ENCODE results near the gene ART5. TPM values are rescaled to one million over a fixed set of nuclear protein-coding genes. Genes with fewer than 3 reads are reported as not detected.

The ART5 gene
- total and polyA plus RNA-seq, 2 of the 4 experiments (the other 2 are of a cell fraction) = not detected

GRCh38 chr11:3686751-3687150 is 45.0 kb upstream of the ART5 start:
- Histone ChIP-seq H4K5ac (ENCODE audit: low read depth, low read length) (no peak overlapping the region), H3K27me3 (ENCODE audit: control insufficient read depth, insufficient read depth, low read length) (no peaks in the 10 kb centered on the region), H2BK5ac (ENCODE audit: low read depth, low read length, poor library complexity, severe bottlenecking) (no peak overlapping the region), H3K4me3 (ENCODE audit: insufficient read depth, low read depth, low read length) (no peak overlapping the region), H3K27ac (ENCODE audit: insufficient read depth, low read length) (no peak overlapping the region), H3K36me3 (ENCODE audit: control insufficient read depth, insufficient read depth, low read length) (peaks cover 50% of the 10 kb centered on the region), H4K91ac (ENCODE audit: insufficient read depth, low read depth, low read length) (no peak overlapping the region), H3K18ac (ENCODE audit: low read depth, low read length) (no peak overlapping the region), H3K79me1 (ENCODE audit: low read depth in 1 of 2, low read length in 2 of 2) (peaks cover 7 to 17% of the 10 kb centered on the region in 2 experiments; a peak in 3 of 4 replicates), H2AK5ac (ENCODE audit: low read depth, low read length) (no peak overlapping the region), H4K8ac (ENCODE audit: low read depth in 2 of 2, low read length in 2 of 2) (no peak overlapping the region), H3K9me3 (ENCODE audit: control insufficient read depth, insufficient read depth, low read length) (no peaks in the 10 kb centered on the region), H2BK15ac (ENCODE audit: low read depth, low read length) (no peak overlapping the region), H3K4ac (ENCODE audit: low read depth, low read length) (no peak overlapping the region), H2AFZ (replicated peaks; ENCODE audit: low read length, poor library complexity) (no peak overlapping the region), H3K23ac (ENCODE audit: low read depth, low read length) (no peak overlapping the region), H4K20me1 (ENCODE audit: insufficient read depth, low read length) (0 out of 2 replicates have a peak, but pooled peaks cover 2% of the 10 kb centered on the region), H3K4me1 (ENCODE audit: control insufficient read depth, insufficient read depth, low read length) (peaks cover 3% of the 10 kb centered on the region; the same call in 1 of the 2 replicates), H3K14ac (replicated peaks; ENCODE audit: low read depth, low read length) (no peak overlapping the region), H3K56ac (ENCODE audit: extremely low read depth, insufficient read depth, low read length) (no peak overlapping the region), H2BK20ac (ENCODE audit: low read depth, low read length) (no peak overlapping the region), H3K4me2 (ENCODE audit: low read depth, low read length) (no peak overlapping the region), H2BK120ac (ENCODE audit: low read depth, low read length) (no peak overlapping the region), H3K9me1 (ENCODE audit: insufficient read depth, low read length) (peaks cover 4% of the 10 kb centered on the region), H3K9ac (ENCODE audit: low read depth, low read length) (no peak overlapping the region), H2AK9ac (replicated peaks; ENCODE audit: low read depth, low read length, poor library complexity) (no peak overlapping the region)
- ChIA-PET CTCF (no interaction called here), POLR2A (ENCODE audit: unreplicated experiment) (no interaction called here)
- ATAC-seq (ENCODE audit: low read depth) (no peak), DNase-seq (peak; percentile 35)
- no TSS peak for BruUV-seq (replicated peaks)
- intact Hi-C loops (cut with micrococcal nuclease) (no loop called here), in situ Hi-C loops (cut with MboI; ENCODE audit: low sequenced_read_pairs) (no loop called here), dilution Hi-C loops (cut with HindIII; ENCODE audit: low sequenced_read_pairs, unreplicated experiment) (no loop called here)
- no peak for TF ChIP-seq FOS (IDR thresholded peaks at IDR 0.05; ENCODE audit: low read depth, low read length)
- no peak for TF ChIP-seq CHD1 (IDR thresholded peaks at IDR 0.05; ENCODE audit: low read depth, low read length)
- no peak for TF ChIP-seq NFE2L2 (IDR thresholded peaks at IDR 0.05; ENCODE audit: low read depth, low read length)
- TF ChIP-seq BHLHE40 (IDR thresholded peaks at IDR 0.05; ENCODE audit: low read depth, low read length) = no peak
- no peak for TF ChIP-seq CEBPB (IDR thresholded peaks at IDR 0.05; ENCODE audit: low read depth, low read length)
- no peak for TF ChIP-seq POLR2A (IDR thresholded peaks at IDR 0.05; ENCODE audit: low read depth, low read length)
- no CpG with 5 or more reads among the region's 4 CpGs for WGBS, 2 experiments (ENCODE audit: extremely low coverage in 2 of 2, insufficient read length in 1 of 2)
